ENCODE data around the gene ACSBG1.

GRCh38 chr15:78162038-78162437, 72.3 kb downstream of the ACSBG1 start:
- TF ChIP-seq BHLHE40 (IDR thresholded peaks at IDR 0.05; ENCODE audit: borderline replicate concordance) = no peak
- TF ChIP-seq TARDBP (IDR thresholded peaks at IDR 0.05) = no peak
- TF ChIP-seq FOXM1 (IDR thresholded peaks at IDR 0.05; ENCODE audit: borderline replicate concordance) = no peak
- TF ChIP-seq ARNT (IDR thresholded peaks at IDR 0.05) = no peak
- TF ChIP-seq SP1 (IDR thresholded peaks at IDR 0.05) = no peak
- TF ChIP-seq ELF4 (IDR thresholded peaks at IDR 0.05) = no peak
- TF ChIP-seq PKNOX1 (IDR thresholded peaks at IDR 0.05) = no peak
- TF ChIP-seq FOXK2 (IDR thresholded peaks at IDR 0.05) = no peak
- TF ChIP-seq NFRKB (IDR thresholded peaks at IDR 0.05) = no peak
- no peak for TF ChIP-seq ZNF384 (IDR thresholded peaks at IDR 0.05)
- TF ChIP-seq FOXA1 (IDR thresholded peaks at IDR 0.05) = no peak
- no peak for TF ChIP-seq CTBP1 (IDR thresholded peaks at IDR 0.05; ENCODE audit: borderline replicate concordance)
- TF ChIP-seq L3MBTL2 (conservative IDR thresholded peaks at IDR 0.05) = no peak

Measured in HEK293T (cell line).